Keratinocyte (primary cell): ENCODE measurements around the gene FTSJ1. TPM values are rescaled to one million over a fixed set of nuclear protein-coding genes. Genes with fewer than 3 reads are reported as not detected.

Experiments used
- DNase-seq: peaks from one replicate; pipeline ENCODE4 v3.0.0-alpha.2; 2011; ENCODE audit warnings: low read depth, missing footprints, low spot score
- FAIRE-seq: peaks from 2 replicates; lab custom pipeline; 2011; peaks lifted over from hg19 to GRCh38; lab: Jason Lieb, UNC
- H2AFZ ChIP-seq: 2 replicates; pipeline ENCODE4 v1.6.0; 2012; ENCODE audit warnings: low read length, control low read depth, inconsistent platforms; ENCODE audit not compliant: control insufficient read depth
- H3K27ac ChIP-seq: 2 replicates; pipeline ENCODE4 v1.5.1; 2011; ENCODE audit warnings: low read length; ENCODE audit not compliant: control insufficient read depth, insufficient read depth
- H3K27me3 ChIP-seq: 3 replicates; pipeline ENCODE4 v1.6.0; 2011; ENCODE audit warnings: low read length; ENCODE audit not compliant: control insufficient read depth, insufficient read depth; ENCODE audit errors: extremely low read depth
- H3K36me3 ChIP-seq, 2 experiments: 2 replicates in 1 of 2; 3 replicates in 1 of 2; pipeline ENCODE4 v1.5.1; 2011; ENCODE audit warnings: low read length in 2 of 2, mild to moderate bottlenecking in 1 of 2; ENCODE audit not compliant: control insufficient read depth in 2 of 2, insufficient read depth in 2 of 2; ENCODE audit errors: extremely low read depth in 1 of 2
- H3K4me1 ChIP-seq: 3 replicates; pipeline ENCODE4 v1.5.1; 2011; ENCODE audit warnings: low read length; ENCODE audit not compliant: control insufficient read depth, insufficient read depth; ENCODE audit errors: extremely low read depth
- H3K4me2 ChIP-seq: 3 replicates; pipeline ENCODE4 v1.6.0; 2011; ENCODE audit warnings: low read depth, low read length; ENCODE audit not compliant: control insufficient read depth, insufficient read depth; ENCODE audit errors: extremely low read depth
- H3K4me3 ChIP-seq, 3 experiments: fragments of 200-600 bp in 1 of 3; sonication (generic) in 1 of 3; 2 replicates in 2 of 3; 3 replicates in 1 of 3; pipeline ENCODE4 v1.5.1; 2011 to 2016; ENCODE audit warnings: low read length in 3 of 3, mild to moderate bottlenecking in 3 of 3, control low read depth in 2 of 3, inconsistent platforms in 1 of 3, low read depth in 1 of 3, mixed read lengths in 1 of 3, mixed run types in 1 of 3, moderate library complexity in 1 of 3; ENCODE audit not compliant: control insufficient read depth in 2 of 3, insufficient read depth in 2 of 3; ENCODE audit errors: extremely low read depth in 1 of 3
- H3K79me2 ChIP-seq: 2 replicates; pipeline ENCODE4 v1.6.0; 2012; ENCODE audit warnings: low read length; ENCODE audit not compliant: control insufficient read depth, insufficient read depth
- H3K9ac ChIP-seq: 3 replicates; pipeline ENCODE4 v1.6.0; 2011; ENCODE audit warnings: low read length; ENCODE audit not compliant: control insufficient read depth, insufficient read depth; ENCODE audit errors: extremely low read depth
- H3K9me1 ChIP-seq: 3 replicates; pipeline ENCODE4 v1.6.0; 2011; ENCODE audit warnings: low read length; ENCODE audit not compliant: control insufficient read depth, insufficient read depth; ENCODE audit errors: extremely low read depth
- H3K9me3 ChIP-seq: 2 replicates; pipeline ENCODE4 v1.5.1; 2012; ENCODE audit warnings: low read depth, low read length; ENCODE audit not compliant: control insufficient read depth
- H4K20me1 ChIP-seq: 3 replicates; pipeline ENCODE4 v1.6.0; 2011; ENCODE audit warnings: low read length; ENCODE audit not compliant: control insufficient read depth, insufficient read depth; ENCODE audit errors: extremely low read depth
- EZH2 ChIP-seq: IDR thresholded peaks from one replicate; pipeline ENCODE4 v1.6.1; 2012; ENCODE audit warnings: inconsistent platforms, mild to moderate bottlenecking, low read length, moderate library complexity
- dilution Hi-C: fragments of 300-500 bp; cut with MboI; formaldehyde crosslinking; loops from one replicate; pipeline ENCODE4 v1.7.0; 2020; ENCODE audit warnings: low sequenced_read_pairs; ENCODE audit not compliant: extremely low pct_ligation_motif_present
- polyA plus RNA-seq, 5 experiments: library from polyadenylated mRNA; depleted of rRNA in 3 of 5; stranded (reverse) in 3 of 5; stranded (forward) in 1 of 5; unstranded in 1 of 5; fragments of >200 nt; gene quantifications; 1 replicate in 1 of 5; 2 replicates in 3 of 5; 3 replicates in 1 of 5; pipeline versions ENCODE4 v1.2.1 to v1.2.3, GENCODE V29; 2011 to 2012; ENCODE audit warnings: missing spikeins in 2 of 5, low read depth in 1 of 5, low replicate concordance in 1 of 5
- TF ChIP-seq, protein P1 (sequence below), 3 experiments: IDR thresholded peaks in 1 of 3; conservative IDR thresholded peaks in 1 of 3; optimal IDR thresholded peaks in 1 of 3; 2 replicates in 2 of 3; 3 replicates in 1 of 3; pipeline versions ENCODE3 to v1.5.1; 2011; ENCODE audit warnings: low read length in 3 of 3, mild to moderate bottlenecking in 3 of 3, moderate library complexity in 2 of 3, control low read depth in 1 of 3, inconsistent platforms in 1 of 3; ENCODE audit not compliant: insufficient read depth in 2 of 3; ENCODE audit errors: extremely low read depth in 1 of 3

The FTSJ1 gene
- polyA plus RNA-seq, 1 donor (not counting 4 experiments of a cell fraction or from before 2014, with no cell fraction given) = 60.6 TPM

DNA sequence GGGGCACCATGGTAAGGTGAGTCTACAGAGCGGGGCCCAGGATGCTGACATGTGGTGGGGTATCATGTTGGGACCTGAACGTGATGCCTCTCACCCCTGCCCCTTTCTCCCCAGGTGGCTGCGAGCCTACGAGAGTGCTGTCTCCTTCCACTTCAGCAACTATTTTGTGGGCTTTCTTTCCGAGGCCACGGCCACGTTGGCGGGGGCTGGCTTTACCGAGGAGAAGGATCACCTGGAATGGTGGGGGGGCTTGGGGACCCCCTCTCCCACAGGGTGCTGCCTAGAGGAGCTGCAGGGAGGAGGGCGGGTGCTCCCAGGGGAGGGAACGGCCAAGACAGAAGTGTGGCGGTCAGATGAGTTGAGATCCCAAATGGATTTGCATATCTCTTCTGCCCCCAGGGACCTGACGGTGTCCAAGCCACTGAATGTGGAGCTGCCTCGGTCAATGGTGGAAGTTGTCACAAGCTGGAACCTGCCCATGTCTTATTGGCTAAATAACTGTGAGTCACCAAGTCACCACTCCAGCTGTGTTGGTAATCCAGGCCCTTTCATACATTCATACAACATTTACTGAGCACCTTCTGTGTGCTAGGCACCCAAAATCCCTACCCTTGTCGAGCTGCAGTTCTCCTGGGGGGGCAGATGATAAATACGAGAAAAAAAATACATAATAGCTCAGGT is 38.3 kb downstream of the FTSJ1 start:
- H3K9ac ChIP-seq = no peak overlapping the region
- no peak overlapping the region for H3K27ac ChIP-seq
- FAIRE-seq = peak; percentile 51

DNA sequence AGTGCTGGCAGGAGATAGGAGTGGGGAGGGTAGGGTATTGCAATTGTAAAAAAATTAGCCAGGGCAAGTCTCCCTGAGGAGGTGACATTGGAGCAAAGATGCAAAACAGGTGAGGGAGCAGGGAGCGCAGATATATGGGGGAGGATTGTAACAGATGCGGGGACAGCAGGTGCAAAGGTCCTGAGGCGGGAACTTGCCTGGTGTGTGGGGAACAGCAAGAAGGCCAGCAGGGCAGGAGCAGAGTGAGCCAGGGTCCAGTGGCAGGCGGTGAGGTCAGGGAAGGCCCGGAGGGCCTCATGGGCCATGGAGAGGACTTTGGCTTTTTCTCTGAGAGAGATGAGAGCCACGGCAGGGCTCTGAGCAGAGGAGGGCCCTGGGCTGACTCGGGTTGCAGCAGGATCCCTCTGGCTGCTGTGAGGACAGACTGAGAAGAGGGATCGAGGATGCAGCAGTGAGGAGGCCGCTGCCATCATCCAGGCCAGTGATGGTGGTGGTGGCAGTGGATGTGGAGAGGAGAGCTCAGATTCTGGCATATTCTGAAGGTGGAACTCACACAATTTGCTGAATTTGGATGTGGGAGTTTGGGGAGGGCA is 39.0 kb downstream of the FTSJ1 start:
- H3K4me2 ChIP-seq = no peak overlapping the region
- H3K79me2 ChIP-seq = peaks cover 8% of the 10 kb centered on the region
- dilution Hi-C loops = no loop called here
- no peak for DNase-seq
- H3K4me1 ChIP-seq = peaks cover 9% of the 10 kb centered on the region
- H3K9me3 ChIP-seq = peaks cover 2% of the 10 kb centered on the region
- no peaks in the 10 kb centered on the region for H4K20me1 ChIP-seq
- H3K27me3 ChIP-seq = no peaks in the 10 kb centered on the region
- no peaks in the 10 kb centered on the region for H3K9me1 ChIP-seq
- no peak overlapping the region for H2AFZ ChIP-seq
- H3K36me3 ChIP-seq = peaks cover 4 to 5% of the 10 kb centered on the region in 2 experiments
- TF ChIP-seq, protein P1, sequence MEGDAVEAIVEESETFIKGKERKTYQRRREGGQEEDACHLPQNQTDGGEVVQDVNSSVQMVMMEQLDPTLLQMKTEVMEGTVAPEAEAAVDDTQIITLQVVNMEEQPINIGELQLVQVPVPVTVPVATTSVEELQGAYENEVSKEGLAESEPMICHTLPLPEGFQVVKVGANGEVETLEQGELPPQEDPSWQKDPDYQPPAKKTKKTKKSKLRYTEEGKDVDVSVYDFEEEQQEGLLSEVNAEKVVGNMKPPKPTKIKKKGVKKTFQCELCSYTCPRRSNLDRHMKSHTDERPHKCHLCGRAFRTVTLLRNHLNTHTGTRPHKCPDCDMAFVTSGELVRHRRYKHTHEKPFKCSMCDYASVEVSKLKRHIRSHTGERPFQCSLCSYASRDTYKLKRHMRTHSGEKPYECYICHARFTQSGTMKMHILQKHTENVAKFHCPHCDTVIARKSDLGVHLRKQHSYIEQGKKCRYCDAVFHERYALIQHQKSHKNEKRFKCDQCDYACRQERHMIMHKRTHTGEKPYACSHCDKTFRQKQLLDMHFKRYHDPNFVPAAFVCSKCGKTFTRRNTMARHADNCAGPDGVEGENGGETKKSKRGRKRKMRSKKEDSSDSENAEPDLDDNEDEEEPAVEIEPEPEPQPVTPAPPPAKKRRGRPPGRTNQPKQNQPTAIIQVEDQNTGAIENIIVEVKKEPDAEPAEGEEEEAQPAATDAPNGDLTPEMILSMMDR (optimal IDR thresholded peaks at IDR 0.05 in 1 of 3, IDR thresholded peaks at IDR 0.05 in 1 of 3, conservative IDR thresholded peaks at IDR 0.05 in 1 of 3; ENCODE audit: extremely low read depth in 1 of 3, insufficient read depth in 2 of 3, low read length in 3 of 3) = no peak
- TF ChIP-seq EZH2 = no peak
- H3K9ac ChIP-seq = no peak overlapping the region
- no peak for FAIRE-seq
- H3K4me3 ChIP-seq = no peak overlapping the region
- no peak overlapping the region for H3K27ac ChIP-seq

More for the DNA sequence above, 38.3 kb downstream of the FTSJ1 start:
- H4K20me1 ChIP-seq = no peaks in the 10 kb centered on the region
- peaks cover 14% of the 10 kb centered on the region for H3K4me1 ChIP-seq
- H3K79me2 ChIP-seq = peaks cover 15% of the 10 kb centered on the region
- DNase-seq = no peak
- H3K4me2 ChIP-seq = no peak overlapping the region
- dilution Hi-C loops = no loop called here
- peaks cover 4% of the 10 kb centered on the region for H3K9me3 ChIP-seq
- no peak overlapping the region for H2AFZ ChIP-seq
- peaks cover 3 to 4% of the 10 kb centered on the region in 2 experiments for H3K36me3 ChIP-seq
- H3K27me3 ChIP-seq = no peaks in the 10 kb centered on the region
- TF ChIP-seq EZH2 = no peak
- TF ChIP-seq, protein P1 (optimal IDR thresholded peaks at IDR 0.05 in 1 of 3, IDR thresholded peaks at IDR 0.05 in 1 of 3, conservative IDR thresholded peaks at IDR 0.05 in 1 of 3; ENCODE audit: extremely low read depth in 1 of 3, insufficient read depth in 2 of 3, low read length in 3 of 3) = no peak
- no peaks in the 10 kb centered on the region for H3K9me1 ChIP-seq
- no peak overlapping the region for H3K4me3 ChIP-seq
